Spleen (tissue), 7 donors: Measurements from ENCODE around the gene ADGRL3.

ENCODE experiments used
- CTCF ChIP-seq, 11 experiments: fragments of 200-600 bp in 7 of 11; fragments of 450-650 bp in 4 of 11; sonication (generic) in 4 of 11; IDR thresholded peaks in 8 of 11; conservative IDR thresholded peaks in 3 of 11; 1 replicate in 7 of 11; 2 replicates in 4 of 11; pipeline versions ENCODE4 v1.4.0 to v1.8.0; 2016 to 2021; ENCODE audit warnings: antibody characterized with exemption in 11 of 11, inconsistent platforms in 4 of 11, mild to moderate bottlenecking in 1 of 11
- POLR2A ChIP-seq, 3 donors: fragments of 450-650 bp; IDR thresholded peaks; one replicate each; pipeline ENCODE4 v1.5.1; 2017; ENCODE audit warnings: antibody characterized with exemption in 3 of 3, mild to moderate bottlenecking in 1 of 3
- POLR2AphosphoS5 ChIP-seq, 3 donors: sonication (generic); formaldehyde crosslinking; IDR thresholded peaks; one replicate each; pipeline ENCODE4 v1.5.1; 2017; ENCODE audit warnings: antibody characterized with exemption in 3 of 3
- donor health status: DM: no; HTN: no; CAD: no; lungs with moderate emphysema.
- donor health status: DM: no; HTN: no; CAD: no.
- donor health status: DM: no; HTN: no; CAD: no.

- TF ChIP-seq POLR2A (IDR thresholded peaks at IDR 0.05): no peak
- no peak for TF ChIP-seq CTCF (IDR thresholded peaks at IDR 0.05 in 8 of 11, conservative IDR thresholded peaks at IDR 0.05 in 3 of 11)
- no peak for TF ChIP-seq POLR2AphosphoS5 (IDR thresholded peaks at IDR 0.05)
Measured at GRCh38 chr4:62119195-62119594, 919.1 kb downstream of the ADGRL3 start.
